ENCODE measurements around the gene CRYBA2. TPM values are rescaled to one million over a fixed set of nuclear protein-coding genes. Genes with fewer than 3 reads are reported as not detected.

Gene CRYBA2
- total and polyA plus RNA-seq, 3 donors from 2014 or later: 0.56 to 2.9 (median 2.7) TPM

- intact Hi-C loops (cut with DNase I; ENCODE audit: low total_unique reads): no loop called here
- Histone ChIP-seq H3K4me1 (no peaks in the 10 kb centered on the region), H3K4me3 (no peak overlapping the region), H3K27me3 (no peaks in the 10 kb centered on the region), H3K36me3 (ENCODE audit: low read depth, missing control alignments) (no peaks in the 10 kb centered on the region), H3K9me3 (no peaks in the 10 kb centered on the region), H3K27ac (no peak overlapping the region)
- 89 to 91% methylated on average over 17 to 18 of the region's 18 CpGs for WGBS, 2 donors
- no peak for DNase-seq
- TF ChIP-seq POLR2A (IDR thresholded peaks at IDR 0.05) (no peak), CTCF (IDR thresholded peaks at IDR 0.05) (no peak)
Observed at GRCh38 chr2:219025637-219026585, 32.7 kb upstream of the CRYBA2 start.

GRCh38 chr2:219024059-219024458 lies 30.8 kb upstream of the CRYBA2 start:
- WGBS, 2 donors: 70 to 77% methylated on average over 10 to 11 of the region's 11 CpGs
- no peaks in the 10 kb centered on the region for H3K27me3 ChIP-seq
- no peaks in the 10 kb centered on the region for H3K36me3 ChIP-seq (ENCODE audit: low read depth, missing control alignments)
- H3K4me3 ChIP-seq: no peak overlapping the region
- intact Hi-C loops (cut with DNase I; ENCODE audit: low total_unique reads): no loop called here
- DNase-seq: no peak
- H3K27ac ChIP-seq: no peak overlapping the region
- no peaks in the 10 kb centered on the region for H3K4me1 ChIP-seq
- no peak for TF ChIP-seq POLR2A (IDR thresholded peaks at IDR 0.05)
- TF ChIP-seq CTCF (IDR thresholded peaks at IDR 0.05): no peak
- H3K9me3 ChIP-seq: no peaks in the 10 kb centered on the region

- Histone ChIP-seq H3K9me3 (no peaks in the 10 kb centered on the region), H3K27me3 (no peaks in the 10 kb centered on the region), H3K27ac (no peak overlapping the region), H3K4me1 (no peaks in the 10 kb centered on the region), H3K36me3 (ENCODE audit: low read depth, missing control alignments) (no peaks in the 10 kb centered on the region), H3K4me3 (no peak overlapping the region)
- intact Hi-C loops (cut with DNase I; ENCODE audit: low total_unique reads): no loop called here
- TF ChIP-seq POLR2A (IDR thresholded peaks at IDR 0.05) (no peak), CTCF (IDR thresholded peaks at IDR 0.05) (no peak)
- no peak for DNase-seq
- 84 to 85% methylated on average over 10 to 12 of the region's 12 CpGs for WGBS, 2 donors
Observed at GRCh38 chr2:219023045-219023605, 29.9 kb upstream of the CRYBA2 start.

GRCh38 chr2:219022616-219023015 lies 29.4 kb upstream of the CRYBA2 start:
- no peaks in the 10 kb centered on the region for H3K9me3 ChIP-seq
- H3K27ac ChIP-seq: no peak overlapping the region
- DNase-seq: no peak
- no peaks in the 10 kb centered on the region for H3K36me3 ChIP-seq (ENCODE audit: low read depth, missing control alignments)
- no peak overlapping the region for H3K4me3 ChIP-seq
- WGBS, 2 donors: 90 to 95% methylated on average over 5 of the region's 5 CpGs
- intact Hi-C loops (cut with DNase I; ENCODE audit: low total_unique reads): no loop called here
- no peaks in the 10 kb centered on the region for H3K27me3 ChIP-seq
- H3K4me1 ChIP-seq: no peaks in the 10 kb centered on the region
- TF ChIP-seq POLR2A (IDR thresholded peaks at IDR 0.05): no peak
- TF ChIP-seq CTCF (IDR thresholded peaks at IDR 0.05): no peak
